ENCODE data around the gene MOGAT3. TPM values are rescaled to one million over a fixed set of nuclear protein-coding genes. Genes with fewer than 3 reads are reported as not detected.

The MOGAT3 gene
- not detected in 2 replicates for total RNA-seq

DNA sequence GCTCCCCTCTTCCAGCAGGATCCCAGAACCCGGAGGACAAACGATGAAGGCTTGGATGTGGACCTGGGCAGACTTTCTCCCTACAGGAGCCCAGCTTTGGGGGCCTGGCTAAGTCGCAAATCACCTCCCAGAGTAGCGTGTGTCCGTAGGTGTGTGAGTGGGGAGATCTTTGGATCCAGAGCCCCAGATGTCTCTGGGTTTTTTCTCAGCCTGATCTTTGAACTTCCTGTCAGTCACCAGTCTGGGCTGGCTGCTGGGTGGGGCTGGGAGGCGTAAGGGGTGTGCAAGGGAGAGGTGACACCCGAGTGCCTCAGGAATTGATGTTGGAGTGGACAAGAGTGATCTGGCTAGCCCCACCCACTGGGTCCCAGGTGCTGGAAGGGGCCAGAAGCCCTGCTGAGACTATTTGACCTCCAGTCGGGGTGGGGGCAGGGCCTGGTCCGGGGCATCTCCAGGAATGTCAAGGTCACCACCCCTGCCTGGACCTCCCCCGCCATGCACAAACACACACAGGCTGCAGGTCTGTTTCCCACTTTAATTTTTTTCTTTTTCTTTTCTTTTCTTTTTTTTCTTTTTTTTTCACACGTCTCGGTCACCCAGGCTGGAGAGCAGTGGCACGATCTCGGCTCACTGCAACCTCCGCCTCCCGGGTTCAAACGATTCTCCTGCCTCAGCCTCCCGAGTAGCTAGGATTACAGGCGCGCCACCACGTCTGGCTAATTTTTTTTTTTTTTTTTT lies at the start of gene MOGAT3:
Gene MOGAT3 (minus strand): TSS at position 175 of the 738 bp plus-strand sequence. CDS start 182 bp downstream, outside the sequence.

DNA sequence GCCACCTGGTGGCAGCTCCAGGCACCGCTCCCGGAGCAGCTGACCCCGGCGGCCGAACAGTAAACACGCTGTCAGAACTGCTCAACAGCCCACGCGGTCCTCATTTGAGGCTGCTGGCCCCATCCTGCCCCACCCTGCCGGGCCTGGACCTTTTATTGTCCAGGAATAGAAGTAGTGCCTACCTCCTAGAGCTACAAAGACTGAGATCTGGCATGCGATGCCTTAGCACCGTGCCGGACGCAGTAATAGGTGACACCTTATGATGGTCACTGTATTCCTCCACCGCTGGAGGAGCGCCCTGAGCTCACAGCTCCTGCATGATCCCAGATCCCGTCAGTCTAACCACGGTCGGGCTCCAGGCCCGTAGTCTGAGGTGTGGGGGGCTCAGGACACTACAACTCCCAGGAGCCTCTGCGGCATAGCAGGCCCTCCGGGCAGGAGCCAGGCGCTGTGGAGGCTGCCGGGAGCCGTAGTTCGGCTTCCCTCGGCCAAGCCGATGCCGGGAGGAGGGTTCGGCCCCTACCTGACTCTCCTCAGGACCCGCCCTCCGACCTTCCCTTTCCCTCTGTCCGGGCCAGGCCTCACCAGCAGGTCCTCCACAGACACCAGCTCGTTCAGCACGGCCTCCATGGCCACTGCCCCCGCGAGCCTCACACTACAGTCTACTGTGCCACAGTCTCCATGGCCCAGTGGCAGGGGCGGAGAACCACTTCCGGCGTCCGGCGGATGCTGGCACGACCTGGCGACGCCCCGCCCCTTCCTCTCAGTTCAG lies 43.7 kb upstream of the MOGAT3 start, which contains the start of gene FIS1:
Gene FIS1 (minus strand): TSS at position 707 of the 772 bp plus-strand sequence. CDS start 77 bp downstream, at position 630.

DNA sequence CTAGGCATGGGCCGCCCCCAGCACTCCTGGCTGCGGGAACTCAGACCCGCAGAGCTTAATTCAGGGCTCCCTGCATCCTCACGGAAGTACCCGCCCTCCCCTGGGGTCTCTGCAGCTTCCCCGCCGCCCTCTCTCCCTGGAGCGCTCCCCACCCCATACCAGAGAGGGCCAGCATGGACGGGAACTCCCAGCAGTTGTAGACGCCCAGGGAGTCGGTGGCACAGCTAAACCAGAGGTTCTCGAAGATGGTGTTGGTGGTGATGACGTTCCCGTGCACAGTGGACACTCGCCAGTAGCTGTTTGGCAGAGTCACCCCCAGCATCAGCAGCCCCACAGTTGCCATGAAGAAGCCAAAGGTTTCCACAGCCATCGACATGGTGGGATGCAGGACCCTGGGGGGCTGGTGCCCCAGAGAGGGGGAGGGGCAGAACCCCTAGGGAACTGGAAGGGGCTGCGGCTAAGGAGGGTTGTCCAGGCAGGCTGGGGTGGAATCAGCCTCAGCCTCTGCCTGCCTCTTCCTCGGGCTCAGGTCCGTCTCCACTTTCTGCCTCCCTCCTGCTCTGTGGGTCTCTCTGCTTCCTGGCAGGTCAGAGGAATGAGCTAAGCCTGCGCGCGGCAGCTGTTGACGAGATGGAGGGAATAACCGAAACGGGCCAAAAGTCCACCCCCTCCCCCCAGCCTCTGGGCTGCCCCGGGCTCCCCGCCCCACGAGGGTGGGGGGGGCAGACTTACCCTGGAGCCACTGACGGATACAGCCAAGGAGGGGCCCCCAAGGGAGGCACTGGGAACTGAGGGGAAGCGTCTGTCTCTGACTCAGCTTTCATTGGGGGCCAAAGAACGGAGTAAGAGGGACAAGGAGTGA lies 36.6 kb upstream of the MOGAT3 start, which contains the start of gene CLDN15:
Gene CLDN15 (minus strand): TSS at position 597 of the 862 bp plus-strand sequence. CDS start 221 bp downstream, at position 376.

GRCh38 chr7:101217388-101218235 lies 16.8 kb upstream of the MOGAT3 start, which contains the start of the genes PLOD3 and ZNHIT1:
PLOD3 (minus strand) TSS chr7:101217581; CDS start chr7:101217274, 307 bp downstream.
ZNHIT1 (plus strand) TSS chr7:101218165; CDS start chr7:101218196, 31 bp downstream.

GRCh38 chr7:101180130-101180755 lies 20.6 kb downstream of the MOGAT3 start, which contains the start of gene NAT16:
NAT16 (minus strand) TSS chr7:101180293; CDS start chr7:101174807, 5,486 bp downstream.

DNA sequence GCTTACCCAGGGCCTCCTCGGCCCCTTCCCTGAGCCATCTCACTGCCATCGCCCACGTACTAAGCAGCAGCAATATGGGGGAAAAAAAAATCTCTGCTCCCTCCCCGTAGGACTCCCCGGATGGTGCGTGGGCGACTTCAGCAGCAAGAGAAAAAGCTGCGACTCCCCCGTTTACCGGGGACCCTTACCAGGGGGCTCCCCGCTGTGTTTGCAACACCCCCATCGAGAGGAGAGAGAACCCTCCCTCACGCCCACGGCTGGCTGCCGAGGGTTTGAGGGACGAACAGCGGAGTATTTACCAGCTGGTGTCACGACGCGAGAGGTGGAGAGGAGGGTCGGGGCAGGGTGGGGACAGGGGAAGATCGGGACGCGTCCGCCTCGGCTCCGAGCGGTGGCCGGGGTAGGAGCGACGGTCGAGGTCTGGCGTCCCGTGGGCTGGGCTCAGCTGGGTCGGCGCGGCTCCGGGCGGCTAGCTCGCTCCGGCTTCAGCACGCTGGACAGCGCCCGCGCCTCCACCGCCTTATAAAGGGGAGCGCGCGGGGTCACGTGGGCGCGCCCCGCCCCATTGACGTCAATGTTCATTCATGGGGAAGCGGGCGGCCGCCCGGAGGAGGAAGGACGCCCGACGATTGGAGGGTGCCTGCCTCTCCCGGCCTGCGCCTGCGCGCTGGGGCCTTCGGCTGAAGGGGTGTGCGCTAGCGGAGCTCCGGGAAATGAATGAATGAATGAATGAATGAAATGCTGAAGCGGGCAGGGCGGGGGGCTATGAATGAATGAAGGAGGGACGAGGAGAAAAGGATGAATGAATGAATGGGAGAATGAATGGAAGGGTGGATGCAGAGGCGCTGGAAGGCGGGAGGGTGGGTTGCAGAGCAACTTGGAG lies 35.5 kb downstream of the MOGAT3 start, which contains the start of gene VGF:
Gene VGF (minus strand): TSS at position 495 of the 883 bp plus-strand sequence. CDS start 726 bp downstream, outside the sequence.

GRCh38 chr7:101153969-101154692 lies 46.7 kb downstream of the MOGAT3 start, which contains the start of gene AP1S1:
AP1S1 (plus strand) TSS chr7:101154476; CDS start chr7:101154515, 39 bp downstream.

Other genes starting within 250 kb of the MOGAT3 start
- 0.35 TPM in 1 of 2 replicates, not detected in the other for gene MUC12, start 231.5 kb downstream of the MOGAT3 start, total RNA-seq
- gene MUC17, start 181.0 kb downstream of the MOGAT3 start, total RNA-seq: not detected in 2 replicates
- 9.3 and 11.8 TPM in 2 replicates for gene TRIM56, start 115.6 kb downstream of the MOGAT3 start, total RNA-seq
- gene SERPINE1, start 73.9 kb downstream of the MOGAT3 start, total RNA-seq: 375 and 1,123 TPM in 2 replicates
- gene AP1S1, start 46.6 kb downstream of the MOGAT3 start, total RNA-seq: 88.0 and 89.1 TPM in 2 replicates
- 0.51 TPM in 1 of 2 replicates, not detected in the other for gene VGF, start 35.5 kb downstream of the MOGAT3 start, total RNA-seq
- not detected in 2 replicates for gene NAT16, start 20.7 kb downstream of the MOGAT3 start, total RNA-seq
- gene PLOD3, start 16.5 kb upstream of the MOGAT3 start, total RNA-seq: 68.8 and 98.8 TPM in 2 replicates
- 104 and 146 TPM in 2 replicates for gene ZNHIT1, start 17.1 kb upstream of the MOGAT3 start, total RNA-seq
- gene CLDN15, start 36.8 kb upstream of the MOGAT3 start, total RNA-seq: 4.2 and 5.3 TPM in 2 replicates
- 210 and 232 TPM in 2 replicates for gene FIS1, start 44.0 kb upstream of the MOGAT3 start, total RNA-seq
- 20.0 and 39.1 TPM in 2 replicates for gene IFT22, start 120.8 kb upstream of the MOGAT3 start, total RNA-seq
- gene COL26A1, start 161.8 kb upstream of the MOGAT3 start, total RNA-seq: under 0.01 TPM in 1 of 2 replicates, not detected in the other